Large intestine (tissue), 3 donors: ENCODE results near the gene TTN. TPM values are rescaled to one million over a fixed set of nuclear protein-coding genes. Genes with fewer than 3 reads are reported as not detected.

Experiments
- DNase-seq, 2 donors: peaks; one replicate each; pipeline versions ENCODE4 v3.0.0 to v3.0.0-alpha.2; 2013
- H3K27ac ChIP-seq: one replicate; pipeline ENCODE4 v1.5.1; 2013; ENCODE audit warnings: low read length
- H3K27me3 ChIP-seq: 2 replicates; pipeline ENCODE4 v1.6.1; 2013; ENCODE audit warnings: low read length; ENCODE audit not compliant: control insufficient read depth, insufficient read depth
- H3K36me3 ChIP-seq: 2 replicates; pipeline ENCODE4 v1.6.1; 2013; ENCODE audit warnings: low read length; ENCODE audit not compliant: control insufficient read depth, insufficient read depth
- H3K4me1 ChIP-seq: one replicate; pipeline ENCODE4 v1.6.1; 2013; ENCODE audit warnings: low read length; ENCODE audit not compliant: control insufficient read depth, insufficient read depth
- H3K4me3 ChIP-seq: one replicate; pipeline ENCODE4 v1.5.1; 2013; ENCODE audit warnings: low read length
- H3K9me3 ChIP-seq: one replicate; pipeline ENCODE4 v1.6.1; 2013; ENCODE audit warnings: mild to moderate bottlenecking, low read depth, low read length, moderate library complexity; ENCODE audit not compliant: control insufficient read depth
- WGBS: methylation state at CpG from one replicate; pipeline ENCODE4 v1.1.5; 2013; ENCODE audit warnings: low lambda C conversion rate; ENCODE audit not compliant: insufficient coverage; 5-methylcytosine and 5-hydroxymethylcytosine counted together
- polyA plus RNA-seq: library from polyadenylated mRNA; unstranded; fragments of 120-200 nt; gene quantifications from one replicate; pipeline ENCODE4 v1.2.1, GENCODE V29; 2013

The TTN gene
- polyA plus RNA-seq, 1 donor = 0.90 TPM

- no peaks in the 10 kb centered on the region for H3K9me3 ChIP-seq
- WGBS = no CpG with 5 or more reads among the region's 3 CpGs
- H3K27ac ChIP-seq = no peak overlapping the region
- peak in 1 of 2 donors; percentile 3 for DNase-seq
- H3K4me3 ChIP-seq = no peak overlapping the region
- no peaks in the 10 kb centered on the region for H3K4me1 ChIP-seq
- peaks cover 5% of the 10 kb centered on the region for H3K36me3 ChIP-seq
- H3K27me3 ChIP-seq = no peaks in the 10 kb centered on the region
Measured at GRCh38 chr2:178632729-178633128, 174.5 kb downstream of the TTN start.

GRCh38 chr2:178630581-178630980 is 176.6 kb downstream of the TTN start:
- Histone ChIP-seq H3K4me3 (no peak overlapping the region), H3K36me3 (peaks cover 5% of the 10 kb centered on the region), H3K27ac (no peak overlapping the region), H3K27me3 (no peaks in the 10 kb centered on the region), H3K4me1 (no peaks in the 10 kb centered on the region), H3K9me3 (no peaks in the 10 kb centered on the region)
- DNase-seq = no peak
- 100% methylated on average over 2 of the region's 5 CpGs for WGBS

GRCh38 chr2:178629463-178629862 is 177.8 kb downstream of the TTN start:
- Histone ChIP-seq H3K4me1 (no peaks in the 10 kb centered on the region), H3K27me3 (no peaks in the 10 kb centered on the region), H3K9me3 (no peaks in the 10 kb centered on the region), H3K36me3 (peaks cover 5% of the 10 kb centered on the region), H3K4me3 (no peak overlapping the region), H3K27ac (no peak overlapping the region)
- no peak for DNase-seq
- no CpG with 5 or more reads among the region's 11 CpGs for WGBS

- H3K4me1 ChIP-seq = no peaks in the 10 kb centered on the region
- no peaks in the 10 kb centered on the region for H3K27me3 ChIP-seq
- no peak for DNase-seq
- no peak overlapping the region for H3K4me3 ChIP-seq
- no peaks in the 10 kb centered on the region for H3K9me3 ChIP-seq
- H3K36me3 ChIP-seq = peaks cover 5% of the 10 kb centered on the region
- WGBS = 94% methylated on average over 2 of the region's 4 CpGs
- H3K27ac ChIP-seq = no peak overlapping the region
Measured at GRCh38 chr2:178628605-178629004, 178.6 kb downstream of the TTN start.

GRCh38 chr2:178627401-178627800 is 179.8 kb downstream of the TTN start:
- H3K9me3 ChIP-seq = no peaks in the 10 kb centered on the region
- H3K4me3 ChIP-seq = no peak overlapping the region
- 71% methylated on average over 1 of the region's 1 CpG for WGBS
- H3K4me1 ChIP-seq = no peaks in the 10 kb centered on the region
- H3K27me3 ChIP-seq = no peaks in the 10 kb centered on the region
- no peaks in the 10 kb centered on the region for H3K36me3 ChIP-seq
- no peak overlapping the region for H3K27ac ChIP-seq
- DNase-seq = no peak

GRCh38 chr2:178615969-178616368 is 191.3 kb downstream of the TTN start:
- WGBS = no CpG with 5 or more reads among the region's 1 CpG
- DNase-seq = no peak
- Histone ChIP-seq H3K27ac (no peak overlapping the region), H3K27me3 (no peaks in the 10 kb centered on the region), H3K36me3 (peaks cover 24% of the 10 kb centered on the region), H3K4me1 (no peaks in the 10 kb centered on the region), H3K9me3 (no peaks in the 10 kb centered on the region), H3K4me3 (no peak overlapping the region)

GRCh38 chr2:178602901-178603300 is 204.3 kb downstream of the TTN start:
- Histone ChIP-seq H3K9me3 (no peaks in the 10 kb centered on the region), H3K36me3 (peaks cover 47% of the 10 kb centered on the region), H3K27ac (no peak overlapping the region), H3K4me3 (no peak overlapping the region), H3K4me1 (no peaks in the 10 kb centered on the region), H3K27me3 (no peaks in the 10 kb centered on the region)
- DNase-seq = no peak

GRCh38 chr2:178592655-178593054 is 214.6 kb downstream of the TTN start:
- Histone ChIP-seq H3K27me3 (no peaks in the 10 kb centered on the region), H3K27ac (no peak overlapping the region), H3K4me1 (no peaks in the 10 kb centered on the region), H3K9me3 (no peaks in the 10 kb centered on the region), H3K4me3 (no peak overlapping the region), H3K36me3 (peaks cover 38% of the 10 kb centered on the region)
- DNase-seq = no peak
- WGBS = no CpG with 5 or more reads among the region's 6 CpGs

- H3K36me3 ChIP-seq = peaks cover 44% of the 10 kb centered on the region
- H3K9me3 ChIP-seq = no peaks in the 10 kb centered on the region
- no peaks in the 10 kb centered on the region for H3K4me1 ChIP-seq
- H3K27ac ChIP-seq = no peak overlapping the region
- no peaks in the 10 kb centered on the region for H3K27me3 ChIP-seq
- no peak for DNase-seq
- no peak overlapping the region for H3K4me3 ChIP-seq
- no CpG with 5 or more reads among the region's 2 CpGs for WGBS
Measured at GRCh38 chr2:178589335-178589734, 217.9 kb downstream of the TTN start.

GRCh38 chr2:178584666-178585065 is 222.6 kb downstream of the TTN start:
- Histone ChIP-seq H3K4me1 (no peaks in the 10 kb centered on the region), H3K27ac (no peak overlapping the region), H3K4me3 (no peak overlapping the region), H3K36me3 (peaks cover 27% of the 10 kb centered on the region), H3K27me3 (no peaks in the 10 kb centered on the region), H3K9me3 (no peaks in the 10 kb centered on the region)
- 100% methylated on average over 2 of the region's 10 CpGs for WGBS
- DNase-seq = no peak

GRCh38 chr2:178579006-178579405 is 228.2 kb downstream of the TTN start:
- Histone ChIP-seq H3K4me3 (no peak overlapping the region), H3K4me1 (no peaks in the 10 kb centered on the region), H3K27ac (no peak overlapping the region), H3K36me3 (peaks cover 55% of the 10 kb centered on the region), H3K27me3 (no peaks in the 10 kb centered on the region), H3K9me3 (no peaks in the 10 kb centered on the region)
- DNase-seq = no peak
- 100% methylated on average over 1 of the region's 3 CpGs for WGBS
